ENCODE data around the gene DPPA4. TPM values are rescaled to one million over a fixed set of nuclear protein-coding genes. Genes with fewer than 3 reads are reported as not detected.
A peak's percentile ranks its signal among the peaks of the same experiment; 100 is the strongest.

Gene DPPA4
- total RNA-seq, 1 donor from 2014 or later, result 83.0 TPM

- H3K79me2 ChIP-seq (ENCODE audit: insufficient read depth, low read length), result no peaks in the 10 kb centered on the region
- H2AFZ ChIP-seq (ENCODE audit: low read depth, low read length), result peak overlapping the region; percentile 26
- H3K4me1 Mint-ChIP-seq (ENCODE audit: low read depth, unreplicated experiment), result peaks cover 15% of the 10 kb centered on the region
- H3K27ac Mint-ChIP-seq (ENCODE audit: unreplicated experiment), result peak overlapping the region; percentile 8
- peaks cover 3% of the 10 kb centered on the region for H3K9me3 Mint-ChIP-seq (ENCODE audit: unreplicated experiment)
- H3K27me3 Mint-ChIP-seq (ENCODE audit: low read depth, unreplicated experiment), result no peaks in the 10 kb centered on the region
- peak overlapping the region; percentile 92 for H3K4me3 Mint-ChIP-seq (ENCODE audit: unreplicated experiment)
- DNase-seq (ENCODE audit: low read depth) (no peak), FAIRE-seq (no peak)
- H3K4me1 ChIP-seq (ENCODE audit: insufficient read depth, low read length), result no peaks in the 10 kb centered on the region
- H4K20me1 ChIP-seq (ENCODE audit: insufficient read depth, low read length), result no peaks in the 10 kb centered on the region
- H3K9me3 ChIP-seq (ENCODE audit: insufficient read depth, low read depth, low read length), result no peaks in the 10 kb centered on the region
- TF ChIP-seq CTCF (IDR thresholded peaks at IDR 0.05; ENCODE audit: insufficient read depth, low read depth, low read length) (no peak), EZH2 (IDR thresholded peaks at IDR 0.05; ENCODE audit: insufficient read depth, low read length) (no peak)
- H3K9ac ChIP-seq (ENCODE audit: low read length), result no peak overlapping the region
- no peak overlapping the region for H3K4me3 ChIP-seq (ENCODE audit: insufficient read depth, low read depth, low read length)
- no peaks in the 10 kb centered on the region for H3K36me3 ChIP-seq (ENCODE audit: insufficient read depth, low read length)
- H3K36me3 Mint-ChIP-seq (ENCODE audit: low read depth, unreplicated experiment), result peaks cover 5% of the 10 kb centered on the region
- no peaks in the 10 kb centered on the region for H3K27me3 ChIP-seq (ENCODE audit: insufficient read depth, low read length)
- H3K4me2 ChIP-seq (ENCODE audit: low read length), result no peak overlapping the region
- no peak overlapping the region for H3K27ac ChIP-seq (ENCODE audit: low read depth, low read length)
Observed at GRCh38 chr3:109338322-109338721, 976 bp upstream of the DPPA4 start.

GRCh38 chr3:109336291-109336861 lies 970 bp downstream of the DPPA4 start:
- Histone ChIP-seq H3K4me3 (ENCODE audit: insufficient read depth, low read depth, low read length) (peak overlapping the region; percentile 67), H3K4me2 (ENCODE audit: low read length) (peak overlapping the region; percentile 99), H4K20me1 (ENCODE audit: insufficient read depth, low read length) (no peaks in the 10 kb centered on the region), H3K9me3 (ENCODE audit: insufficient read depth, low read depth, low read length) (no peaks in the 10 kb centered on the region), H3K36me3 (ENCODE audit: insufficient read depth, low read length) (no peaks in the 10 kb centered on the region), H3K27ac (ENCODE audit: low read depth, low read length) (peak overlapping the region; percentile 45), H2AFZ (ENCODE audit: low read depth, low read length) (peak overlapping the region; percentile 86), H3K27me3 (ENCODE audit: insufficient read depth, low read length) (no peaks in the 10 kb centered on the region), H3K4me1 (ENCODE audit: insufficient read depth, low read length) (no peaks in the 10 kb centered on the region), H3K9ac (ENCODE audit: low read length) (peak overlapping the region; percentile 84), H3K79me2 (ENCODE audit: insufficient read depth, low read length) (no peaks in the 10 kb centered on the region)
- Mint-ChIP-seq H3K27ac (ENCODE audit: unreplicated experiment) (peak overlapping the region; percentile 100), H3K9me3 (ENCODE audit: unreplicated experiment) (peaks cover 3% of the 10 kb centered on the region), H3K27me3 (ENCODE audit: low read depth, unreplicated experiment) (no peaks in the 10 kb centered on the region), H3K4me1 (ENCODE audit: low read depth, unreplicated experiment) (peaks cover 15% of the 10 kb centered on the region), H3K4me3 (ENCODE audit: unreplicated experiment) (peak overlapping the region; percentile 92), H3K36me3 (ENCODE audit: low read depth, unreplicated experiment) (peaks cover 7% of the 10 kb centered on the region)
- DNase-seq (ENCODE audit: low read depth) (peak; percentile 49), FAIRE-seq (no peak)
- TF ChIP-seq CTCF (IDR thresholded peaks at IDR 0.05; ENCODE audit: insufficient read depth, low read depth, low read length) (no peak), EZH2 (IDR thresholded peaks at IDR 0.05; ENCODE audit: insufficient read depth, low read length) (no peak)

GRCh38 chr3:109334572-109334971 lies 2.8 kb downstream of the DPPA4 start:
- no peaks in the 10 kb centered on the region for H3K36me3 ChIP-seq (ENCODE audit: insufficient read depth, low read length)
- H3K27ac ChIP-seq (ENCODE audit: low read depth, low read length), result no peak overlapping the region
- H3K36me3 Mint-ChIP-seq (ENCODE audit: low read depth, unreplicated experiment), result peaks cover 7% of the 10 kb centered on the region
- H4K20me1 ChIP-seq (ENCODE audit: insufficient read depth, low read length), result no peaks in the 10 kb centered on the region
- DNase-seq (ENCODE audit: low read depth) (no peak), FAIRE-seq (no peak)
- H3K9me3 ChIP-seq (ENCODE audit: insufficient read depth, low read depth, low read length), result no peaks in the 10 kb centered on the region
- peaks cover 15% of the 10 kb centered on the region for H3K4me1 Mint-ChIP-seq (ENCODE audit: low read depth, unreplicated experiment)
- no peak overlapping the region for H3K9ac ChIP-seq (ENCODE audit: low read length)
- TF ChIP-seq CTCF (IDR thresholded peaks at IDR 0.05; ENCODE audit: insufficient read depth, low read depth, low read length), result no peak
- no peak for TF ChIP-seq EZH2 (IDR thresholded peaks at IDR 0.05; ENCODE audit: insufficient read depth, low read length)
- no peak overlapping the region for H3K4me2 ChIP-seq (ENCODE audit: low read length)
- H3K79me2 ChIP-seq (ENCODE audit: insufficient read depth, low read length), result no peaks in the 10 kb centered on the region
- H2AFZ ChIP-seq (ENCODE audit: low read depth, low read length), result no peak overlapping the region
- no peaks in the 10 kb centered on the region for H3K27me3 Mint-ChIP-seq (ENCODE audit: low read depth, unreplicated experiment)
- peak overlapping the region; percentile 92 for H3K4me3 Mint-ChIP-seq (ENCODE audit: unreplicated experiment)
- H3K4me3 ChIP-seq (ENCODE audit: insufficient read depth, low read depth, low read length), result no peak overlapping the region
- no peaks in the 10 kb centered on the region for H3K4me1 ChIP-seq (ENCODE audit: insufficient read depth, low read length)
- no peak overlapping the region for H3K27ac Mint-ChIP-seq (ENCODE audit: unreplicated experiment)
- H3K27me3 ChIP-seq (ENCODE audit: insufficient read depth, low read length), result no peaks in the 10 kb centered on the region
- H3K9me3 Mint-ChIP-seq (ENCODE audit: unreplicated experiment), result peaks cover 3% of the 10 kb centered on the region

Data from astrocyte (in vitro differentiated cells and primary cell).